AML-193 (cell line): ENCODE data around the gene IKZF3.
"Not testable (repeated sequence)": the region's sequence is repeated elsewhere in the genome, so short reads cannot be mapped to it uniquely, and the experiment has no call there.

Source experiments
- DNase-seq, 2 experiments: peaks; one replicate each; lab custom pipeline; 2025; lab: John Stamatoyannopoulos, UW

Gene IKZF3

DNA sequence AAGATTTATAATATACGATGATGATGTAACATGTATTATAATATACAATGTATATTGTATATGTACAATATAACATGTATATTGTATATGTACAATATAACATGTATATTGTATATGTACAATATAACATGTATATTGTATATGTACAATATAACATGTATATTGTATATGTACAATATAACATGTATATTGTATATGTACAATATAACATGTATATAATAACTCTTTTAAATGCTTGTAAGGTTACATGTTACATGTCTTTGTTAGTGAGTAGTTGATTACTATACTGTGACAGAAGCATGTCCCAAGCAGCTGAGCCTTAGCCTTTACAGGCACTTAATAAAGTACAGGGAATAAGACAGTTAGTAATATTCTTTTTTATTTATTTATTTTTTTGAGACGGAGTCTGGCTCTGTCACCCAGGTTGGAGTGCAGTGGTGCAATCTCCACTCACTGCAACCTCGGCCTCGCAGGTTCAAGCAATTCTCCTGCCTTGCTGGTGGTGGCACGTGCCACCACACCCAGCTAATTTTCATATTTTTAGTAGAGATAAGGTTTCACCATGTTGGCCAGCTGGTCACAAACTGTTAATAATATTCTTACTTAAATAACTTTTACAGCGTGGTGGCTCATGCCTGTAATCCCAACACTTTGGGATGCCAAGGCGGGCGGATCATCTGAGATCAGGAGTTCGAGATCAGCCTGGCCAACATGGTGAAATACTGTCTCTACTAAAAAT, 8.0 kb downstream of the IKZF3 start:
- DNase-seq, result not testable (repeated sequence)

DNA sequence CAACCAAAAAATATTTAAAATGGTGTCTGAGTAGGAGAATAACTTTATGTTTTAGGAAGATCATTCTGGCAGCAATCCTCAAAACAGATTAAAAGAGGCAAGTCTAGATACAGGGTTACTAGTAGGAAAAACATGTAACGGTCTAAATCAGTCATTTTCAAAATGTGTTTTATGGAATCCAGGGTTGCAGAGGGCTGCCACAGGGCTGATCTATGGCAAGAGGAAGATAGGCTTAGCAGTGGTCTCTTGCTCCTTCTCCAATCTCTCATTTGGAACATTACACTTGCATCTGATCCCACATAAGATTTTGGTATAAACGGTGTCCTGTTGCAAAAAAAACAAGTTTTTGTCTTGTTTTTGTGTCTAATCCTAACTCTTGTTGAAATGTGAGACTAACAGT, 9.2 kb downstream of the IKZF3 start:
- no peak for DNase-seq

DNA sequence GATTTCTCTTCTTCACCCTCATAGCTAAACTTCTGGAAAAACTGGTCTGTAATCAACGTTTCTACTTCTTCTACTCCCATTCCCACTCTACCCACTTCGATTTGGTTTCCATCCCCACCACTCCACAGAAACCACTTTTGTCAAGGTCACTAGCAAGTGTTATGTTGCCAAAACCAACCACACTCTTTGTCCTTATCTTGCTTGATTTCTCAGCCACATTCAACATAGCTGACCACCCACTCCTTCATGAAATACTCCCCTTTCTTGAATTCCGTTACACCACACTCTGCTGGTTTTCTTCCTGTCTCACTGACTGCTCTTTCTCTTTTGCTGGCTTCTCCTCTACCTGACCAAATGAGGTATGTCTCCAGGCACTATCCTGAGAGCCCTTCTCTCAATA, 11.9 kb downstream of the IKZF3 start:
- no peak for DNase-seq

DNA sequence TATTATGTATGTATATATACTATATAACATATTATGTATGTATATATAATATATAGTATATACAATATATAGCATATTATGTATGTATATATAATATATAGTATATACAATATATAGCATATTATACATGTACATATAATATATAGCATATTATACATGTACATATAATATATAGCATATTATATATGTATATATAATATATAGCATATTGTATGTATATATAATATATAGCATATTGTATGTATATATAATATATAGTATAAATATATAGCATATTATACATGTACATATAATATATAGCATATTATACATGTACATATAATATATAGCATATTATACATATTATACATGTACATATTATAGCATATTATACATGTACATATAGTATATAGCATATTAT, 13.9 kb downstream of the IKZF3 start:
- not testable (repeated sequence) for DNase-seq

DNA sequence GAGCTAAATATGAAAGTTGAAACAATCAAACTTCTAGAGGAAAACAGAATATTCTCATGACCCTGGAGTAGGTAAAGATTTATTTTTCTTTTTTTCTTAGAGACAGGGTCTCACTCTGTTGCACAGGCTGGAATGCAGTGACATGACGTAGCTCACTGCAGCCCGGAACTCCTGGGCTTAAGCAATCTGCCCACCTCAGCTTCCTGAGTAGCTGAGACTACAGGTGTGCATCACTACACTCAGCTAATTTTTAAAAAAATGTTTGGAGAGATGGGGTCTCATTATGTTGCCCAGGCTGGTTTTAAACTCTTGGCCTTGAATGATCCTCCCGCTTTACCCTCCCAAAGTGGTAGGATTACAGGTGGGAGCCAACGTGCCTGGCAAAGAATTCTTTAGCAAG, 15.5 kb downstream of the IKZF3 start:
- DNase-seq, result no peak

DNA sequence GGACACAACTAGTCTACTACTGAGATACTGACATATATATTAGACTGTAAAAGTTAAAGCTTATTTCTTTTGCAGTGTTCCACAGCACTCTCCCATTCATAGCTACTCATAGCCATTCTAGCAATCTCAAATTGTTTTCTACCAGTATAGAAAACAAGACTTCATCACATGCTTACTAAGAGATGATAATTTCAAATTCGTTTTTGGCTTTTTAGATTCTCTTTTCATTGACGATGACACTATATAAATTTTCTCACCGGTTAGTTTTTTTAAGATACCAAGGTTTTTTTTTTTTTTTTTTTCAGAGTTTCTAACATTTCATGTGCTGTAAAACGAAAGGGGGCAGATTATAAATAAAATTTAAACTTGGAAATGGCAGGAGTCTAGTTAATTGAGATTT, 17.9 kb downstream of the IKZF3 start:
- DNase-seq, result no peak

DNA sequence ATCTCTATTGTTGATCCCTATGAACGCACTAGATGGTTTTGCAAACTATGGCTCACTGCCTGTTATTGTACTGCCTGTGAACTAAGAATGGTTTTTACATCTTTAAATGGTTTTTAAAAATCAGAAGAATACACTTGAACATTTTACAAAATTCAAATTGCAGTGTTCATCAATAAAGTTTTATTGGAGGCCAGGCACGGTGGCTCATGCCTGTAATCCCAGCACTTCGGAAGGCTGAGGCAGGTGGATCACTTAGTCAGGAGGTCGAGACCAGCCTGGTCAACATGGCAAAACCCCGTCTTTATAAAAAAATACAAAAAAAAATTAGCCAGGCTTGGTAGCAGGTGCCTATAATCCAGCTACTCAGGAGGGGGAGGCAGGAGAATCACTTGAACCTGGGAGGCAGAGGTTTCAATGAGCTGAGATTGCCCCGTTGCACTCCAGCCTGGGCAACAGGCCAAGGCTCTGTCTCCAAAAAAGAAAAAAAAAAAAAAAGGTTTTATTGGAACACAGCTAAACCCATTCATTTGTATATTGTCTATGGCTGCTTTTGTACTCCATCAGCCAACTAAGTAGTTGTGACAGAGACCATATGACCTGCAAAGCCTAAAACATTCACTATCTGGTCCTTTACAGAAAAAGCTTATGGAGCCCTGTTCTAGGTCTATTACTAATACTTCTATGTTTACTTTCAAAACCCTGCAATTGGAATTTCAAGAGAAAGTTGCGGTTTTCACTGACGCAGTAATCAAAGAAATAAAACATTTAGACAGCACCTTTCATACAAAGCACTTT, 18.9 kb downstream of the IKZF3 start:
- no peak for DNase-seq

DNA sequence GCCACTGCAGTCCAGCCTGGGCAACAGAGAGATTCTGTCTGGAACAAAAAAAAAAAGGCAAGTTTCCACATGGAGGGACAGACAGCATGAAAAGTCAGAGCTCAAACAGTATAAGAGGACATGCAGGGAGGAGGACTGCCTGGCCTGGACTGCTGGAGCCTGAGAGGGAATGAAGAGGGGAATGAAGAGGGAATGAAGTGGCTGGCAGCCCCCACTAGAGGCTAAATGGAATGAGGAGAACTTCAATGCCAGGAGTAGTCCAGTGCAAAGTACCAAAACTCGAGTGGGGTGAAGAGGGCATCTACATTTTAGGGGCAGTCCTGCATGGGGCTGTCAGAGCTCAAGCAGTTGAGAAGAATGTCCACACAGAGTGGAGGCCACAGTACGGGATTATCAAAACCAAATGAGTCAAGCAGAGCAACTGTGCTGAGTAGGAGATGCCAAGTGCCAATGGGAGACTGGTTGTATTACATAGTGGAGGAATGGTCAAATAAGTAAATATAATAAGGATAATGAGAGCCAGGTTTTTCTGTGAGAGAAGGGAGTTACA, 22.9 kb downstream of the IKZF3 start:
- DNase-seq, result no peak

DNA sequence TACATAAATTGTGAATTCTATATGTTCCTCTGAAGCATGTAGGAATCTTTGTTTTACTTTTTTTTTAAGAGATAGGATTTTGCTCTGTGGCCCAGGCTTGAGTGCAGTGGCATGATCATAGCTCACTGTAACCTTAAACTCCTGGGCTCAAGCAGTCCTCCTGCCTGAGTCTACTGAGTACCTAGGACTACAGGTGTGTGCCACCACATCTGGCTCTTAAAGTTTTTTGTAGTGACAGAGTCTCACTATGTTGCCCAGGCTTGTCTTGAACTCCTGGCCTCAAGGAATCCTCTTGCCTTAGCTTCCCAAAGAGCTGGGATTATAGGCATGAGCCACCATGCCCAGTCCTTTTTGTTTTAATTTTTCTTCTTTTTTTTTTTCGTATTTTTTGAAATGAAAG, 25.3 kb downstream of the IKZF3 start:
- DNase-seq, result no peak

DNA sequence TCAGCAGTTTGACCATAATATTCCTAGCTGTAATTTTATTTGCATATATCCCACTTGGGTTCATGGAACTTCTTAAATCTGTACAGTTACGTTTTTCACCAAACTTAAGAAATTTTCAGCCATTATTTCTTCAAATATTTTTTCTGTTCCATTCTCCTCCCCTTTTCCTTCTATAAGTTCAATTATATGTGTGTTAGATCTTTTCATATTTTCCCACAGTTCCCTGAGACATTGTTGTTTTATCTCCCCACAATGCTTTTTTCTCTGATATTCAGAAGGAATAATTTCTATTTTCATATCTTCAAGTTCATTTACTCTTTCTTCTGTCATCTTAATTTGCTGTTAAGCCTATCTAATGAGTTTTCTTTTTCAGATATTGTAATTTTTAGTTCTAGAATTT, 26.1 kb downstream of the IKZF3 start:
- DNase-seq, result no peak

DNA sequence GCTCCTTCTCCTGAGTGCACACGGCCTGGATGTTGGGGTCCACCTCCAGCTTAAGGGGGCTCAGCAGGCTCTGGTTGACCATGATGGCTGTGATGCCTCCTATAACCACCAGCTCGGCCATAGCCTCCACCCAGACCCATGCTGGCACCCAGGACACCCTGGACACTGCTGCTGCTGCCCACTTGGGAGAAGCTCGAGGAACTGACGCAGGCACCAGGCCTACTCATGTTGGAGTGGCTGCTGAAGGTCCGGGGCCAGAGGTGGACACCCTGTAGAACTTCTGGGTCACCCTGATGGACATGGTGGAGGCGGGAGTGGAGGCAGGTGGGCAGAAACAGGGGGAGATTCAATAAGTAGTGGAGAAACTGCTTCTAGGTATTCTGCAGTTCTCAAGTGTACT, 28.0 kb downstream of the IKZF3 start:
- no peak for DNase-seq

DNA sequence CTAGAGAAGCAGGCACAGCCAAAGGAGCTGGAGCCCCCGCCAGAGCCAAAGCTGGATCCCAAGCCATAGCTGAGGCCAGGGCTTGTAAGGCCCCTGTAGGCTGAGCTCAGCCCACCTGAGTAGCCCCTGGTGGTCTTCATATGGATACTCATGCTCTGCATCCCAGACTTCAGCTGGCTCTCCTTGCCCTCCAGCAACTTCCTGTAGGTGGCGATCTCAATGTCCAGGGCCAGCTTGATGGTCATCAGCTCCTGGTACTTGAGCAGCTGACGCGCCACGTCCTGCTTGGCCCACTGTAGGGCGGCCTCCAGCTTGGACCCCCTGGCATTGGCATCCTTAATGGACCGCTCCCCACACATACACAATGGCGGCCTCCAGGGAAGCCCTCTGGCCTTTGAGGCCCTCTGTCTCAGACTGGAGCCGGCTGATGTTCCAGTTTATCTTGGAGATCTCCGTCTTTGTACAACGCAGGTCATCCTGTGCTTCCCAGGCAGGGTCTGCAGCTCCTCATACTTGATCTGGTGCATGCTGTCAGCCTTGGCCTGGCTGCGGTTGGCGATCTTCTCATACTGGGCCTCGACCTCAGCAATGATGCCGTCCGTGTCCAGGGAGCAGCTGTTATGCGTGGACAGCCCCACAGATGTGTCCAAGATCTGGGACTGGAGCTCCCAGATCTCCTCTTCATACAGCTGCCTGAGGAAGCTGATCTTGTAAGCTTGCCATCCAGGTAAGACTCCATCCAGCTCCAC, 28.9 kb downstream of the IKZF3 start:
- DNase-seq, result no peak

DNA sequence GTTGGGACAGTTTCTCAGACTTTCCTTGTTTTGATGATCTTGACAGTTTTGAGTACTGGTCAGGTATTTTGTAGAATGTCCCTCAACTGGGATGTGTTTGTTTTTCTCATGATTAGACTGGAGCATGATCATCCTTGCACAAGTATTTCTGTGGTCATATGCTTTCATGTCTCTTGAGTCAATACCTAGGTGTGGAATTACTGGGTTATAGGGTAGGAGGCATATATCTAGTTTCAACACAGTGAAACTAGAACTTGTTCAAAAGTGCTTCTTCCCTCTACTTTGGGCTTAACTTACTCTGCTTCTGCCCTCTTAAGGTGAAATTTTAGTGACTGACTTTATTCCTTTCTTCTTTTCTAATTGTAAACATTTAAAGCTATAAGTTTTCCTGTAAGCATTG, 30.1 kb downstream of the IKZF3 start:
- DNase-seq, result no peak

DNA sequence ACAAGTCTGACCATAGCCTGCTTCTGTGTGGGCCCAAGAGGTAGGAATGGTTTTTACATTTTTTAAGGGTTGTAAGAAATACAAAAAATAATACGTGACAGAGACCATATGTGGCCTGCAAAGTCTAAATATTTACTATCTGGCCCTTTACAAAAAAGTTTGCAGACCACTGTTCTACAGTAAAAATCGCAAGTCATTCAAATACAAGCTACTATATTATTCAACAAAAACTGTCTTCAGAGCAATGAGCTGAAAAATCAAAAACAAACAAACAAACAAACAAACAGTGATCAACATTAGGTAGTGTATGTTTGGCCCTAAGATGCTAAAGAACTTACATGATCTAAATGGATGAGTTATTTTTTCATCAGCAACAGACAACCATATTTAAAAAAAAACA, 32.5 kb downstream of the IKZF3 start:
- no peak for DNase-seq

DNA sequence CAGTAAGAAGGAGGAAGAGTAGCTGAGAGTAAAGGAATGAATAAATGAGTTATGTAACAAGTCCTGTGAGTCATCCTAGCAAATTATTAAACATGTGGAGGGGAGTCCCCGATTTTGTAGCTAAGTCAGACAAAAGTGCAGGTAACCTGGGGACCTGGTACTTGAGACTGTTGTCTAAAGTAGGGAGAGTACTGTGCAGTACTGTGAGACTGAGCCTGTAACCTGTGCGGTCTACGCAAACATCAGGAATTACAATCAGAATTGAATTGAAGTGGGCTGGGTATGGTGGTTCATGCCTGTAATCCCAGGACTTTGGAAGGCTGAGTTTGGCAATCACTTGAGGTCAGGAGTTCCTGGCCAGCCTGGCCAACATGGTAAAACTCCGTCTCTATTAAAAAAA, 35.7 kb downstream of the IKZF3 start:
- DNase-seq, result no peak

DNA sequence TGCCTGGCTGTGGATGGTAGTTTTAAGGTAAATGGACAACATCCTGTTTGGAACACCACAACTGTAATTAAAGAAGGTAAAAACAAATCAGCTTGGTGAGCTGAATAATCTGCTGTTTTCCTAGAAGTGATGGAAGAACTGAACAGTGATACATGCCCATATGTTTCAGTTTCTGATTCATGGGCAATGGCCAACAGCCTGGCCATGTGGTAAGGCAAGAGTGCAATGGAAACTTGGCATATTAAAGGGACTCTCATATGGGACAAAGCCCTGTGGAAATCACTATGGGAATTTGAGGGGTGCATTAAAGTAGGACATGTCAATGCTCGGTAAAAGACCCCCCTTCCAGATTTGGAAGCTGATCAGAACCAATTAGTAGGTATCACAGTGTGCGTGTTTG, 37.8 kb downstream of the IKZF3 start:
- DNase-seq, result no peak

DNA sequence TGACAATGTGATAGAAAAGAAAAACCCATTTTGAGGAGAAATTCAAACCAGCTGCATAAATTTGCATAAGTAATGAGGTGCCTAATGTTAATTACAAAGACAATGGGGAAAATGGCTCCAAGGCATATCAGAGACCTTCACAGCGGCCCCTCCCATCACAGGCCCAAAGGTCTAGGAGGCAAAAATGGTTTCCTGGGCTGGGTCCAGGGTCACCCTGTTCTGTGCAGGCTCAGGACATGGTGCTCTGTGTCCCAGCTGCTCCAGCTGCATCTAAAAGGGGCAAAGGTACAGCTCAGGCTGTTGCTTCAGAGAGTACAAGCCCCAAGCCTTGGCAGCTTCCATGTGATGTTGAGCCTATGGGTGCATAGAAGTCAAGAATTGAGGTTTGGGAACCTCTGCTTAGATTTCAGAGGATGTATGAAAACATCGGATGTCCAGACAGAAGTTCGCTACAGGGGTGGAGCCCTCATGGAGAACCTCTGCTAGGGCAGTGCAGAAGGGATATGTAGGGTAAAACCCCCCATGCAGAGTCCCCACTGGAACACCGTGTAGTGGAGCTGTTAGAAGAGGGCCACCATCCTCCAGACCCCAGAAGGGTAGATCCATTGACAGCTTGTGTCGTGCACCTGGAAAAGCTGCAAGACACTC, 40.6 kb downstream of the IKZF3 start:
- no peak for DNase-seq

DNA sequence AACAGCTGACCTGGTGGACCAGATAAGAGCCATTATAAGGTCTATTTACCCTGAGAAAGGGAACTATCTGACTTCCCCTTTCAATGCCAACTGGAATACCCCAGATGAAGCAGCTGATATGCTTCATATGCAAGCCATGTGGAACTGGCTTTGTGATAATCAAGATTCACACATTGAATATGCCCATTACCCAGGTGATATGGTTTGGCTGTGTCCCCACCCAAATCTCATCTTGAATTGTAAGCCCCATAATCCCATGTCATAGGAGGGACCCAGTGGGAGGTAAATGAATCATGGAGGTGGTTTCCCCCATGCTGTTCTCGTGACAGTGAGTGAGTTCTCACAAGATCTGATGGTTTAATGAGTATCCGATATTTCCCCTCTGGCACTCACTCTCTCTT, 42.1 kb downstream of the IKZF3 start:
- peak in 1 of 2 experiments; percentile 15 for DNase-seq

DNA sequence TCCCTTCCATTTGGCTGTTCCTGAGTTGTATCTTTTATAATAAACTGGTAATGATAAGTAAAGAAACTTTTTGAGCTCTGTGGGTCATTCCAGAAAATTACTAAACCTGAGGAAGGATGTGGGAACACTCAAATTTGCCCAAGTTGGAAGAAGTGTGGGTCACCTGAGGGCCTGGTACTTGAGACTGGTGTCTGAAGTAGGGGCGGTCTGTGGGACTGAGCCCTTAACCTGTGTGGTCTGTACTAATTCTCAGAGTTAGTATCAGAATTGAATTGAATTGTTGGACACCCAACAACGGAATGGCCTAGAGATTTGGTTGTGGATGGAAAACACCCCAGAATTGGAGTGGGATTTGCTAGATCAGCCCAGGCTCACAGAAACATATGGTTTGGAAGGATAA, 43.1 kb downstream of the IKZF3 start:
- DNase-seq, result no peak

DNA sequence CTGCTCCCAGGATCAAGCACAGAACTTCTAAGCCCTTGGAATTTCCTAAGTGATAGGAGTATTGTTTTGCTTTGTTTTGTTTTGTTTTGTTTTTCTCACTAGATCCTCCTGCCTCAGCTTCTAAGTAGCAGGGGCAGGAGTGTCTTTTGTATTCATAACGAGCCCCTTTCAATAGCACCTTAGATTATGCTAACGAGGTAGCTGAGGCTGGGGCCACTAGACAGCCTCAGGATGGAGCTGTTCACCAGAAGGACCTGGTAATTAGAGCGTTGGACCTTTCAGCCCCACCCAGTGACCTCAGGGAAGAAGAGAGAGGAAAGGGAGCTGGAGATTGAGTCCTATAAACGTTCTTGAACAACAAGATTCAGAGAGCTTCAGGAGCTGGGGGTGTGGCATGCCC, 43.6 kb downstream of the IKZF3 start:
- DNase-seq, result no peak

DNA sequence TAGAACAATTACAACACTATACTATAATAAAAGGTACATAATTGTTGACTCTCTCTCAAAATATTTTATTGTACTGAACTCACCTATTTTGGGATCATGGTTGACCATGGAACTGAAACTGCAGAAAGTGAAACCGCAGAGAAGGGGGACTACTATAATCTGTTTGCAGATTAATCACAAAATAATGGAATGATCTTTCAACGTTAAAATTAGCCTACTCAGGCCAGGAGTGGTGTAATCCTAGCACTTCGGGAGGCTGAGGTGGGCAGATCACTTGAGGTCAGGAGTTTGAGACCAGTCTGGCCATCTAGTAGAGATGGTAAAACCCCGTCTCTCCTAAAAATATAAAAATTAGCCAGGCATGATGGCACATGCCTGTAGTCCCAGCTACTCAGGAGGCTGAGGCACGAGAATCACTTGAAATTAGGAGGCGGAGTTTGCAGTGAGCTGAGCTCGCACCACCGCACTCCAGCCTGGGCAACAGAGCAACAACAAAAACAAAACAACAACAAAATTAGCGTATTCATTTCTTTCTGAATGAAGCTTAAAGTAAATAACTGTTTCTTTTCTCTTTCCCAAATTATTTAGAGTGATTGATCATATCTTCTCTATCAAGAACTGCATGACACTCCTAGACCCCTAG, 45.6 kb downstream of the IKZF3 start:
- DNase-seq, result no peak

DNA sequence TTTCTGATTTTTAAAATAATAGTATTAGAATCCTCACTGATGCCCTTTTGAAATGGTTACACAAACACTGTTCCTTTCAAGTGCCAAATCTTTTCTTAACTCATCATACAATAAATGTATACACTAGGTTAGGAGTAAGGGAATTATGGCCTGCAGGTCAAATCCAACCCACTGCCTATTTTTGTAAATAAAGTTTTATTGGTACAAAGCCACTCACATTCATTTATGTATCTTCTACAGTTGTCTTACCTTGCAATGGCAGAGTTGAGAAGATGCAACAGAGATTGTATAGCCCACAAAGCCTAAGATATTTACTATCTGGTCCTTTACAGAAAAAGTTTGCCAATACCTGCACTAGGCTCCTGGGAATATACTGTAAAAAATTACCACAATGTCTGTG, 47.8 kb downstream of the IKZF3 start:
- no peak for DNase-seq
